A549 (cell line): ENCODE results near the gene UQCC3. TPM values are rescaled to one million over a fixed set of nuclear protein-coding genes. Genes with fewer than 3 reads are reported as not detected.

Experiments used
- ATAC-seq, 2 experiments: fragments of 200-7000 bp in 1 of 2; fragments of >200 bp in 1 of 2; cut with Nextera tagmentation in 1 of 2; cut with Tn5 transposase in 1 of 2; 3 replicates each; pipeline versions ENCODE4 v1.8.0 to v1.9.1; 2018 to 2020; ENCODE audit warnings: mild to moderate bottlenecking in 1 of 2, moderate library complexity in 1 of 2
- CTCF ChIA-PET: fragments of 300-600 bp; sonication (Branson Sonifier 250); formaldehyde crosslinking; extraction: SDS; loops from one replicate; lab custom pipeline; 2021; ENCODE audit warnings: antibody characterized with exemption, inconsistent platforms; lab: Yijun Ruan, JAX
- POLR2A ChIA-PET: fragments of 350-600 bp; formaldehyde crosslinking; extraction: SDS; loops from one replicate; lab custom pipeline; 2021; ENCODE audit warnings: antibody characterized with exemption, inconsistent platforms; lab: Yijun Ruan, JAX
- DNase-seq, 2 experiments: peaks; one replicate each; pipeline versions ENCODE4 v3.0.0 to v3.0.0-alpha.2; 2011 to 2016; ENCODE audit warnings: low read depth in 1 of 2, low spot score in 1 of 2
- FAIRE-seq: peaks from 2 replicates; lab custom pipeline; 2011; peaks lifted over from hg19 to GRCh38; lab: Jason Lieb, UNC
- H3K27ac ChIP-seq, 2 experiments: fragments of >200 bp; sonication (Bioruptor Twin); formaldehyde crosslinking; 3 replicates each; pipeline ENCODE4 v1.5.1; 2016 to 2017
- H3K4me1 ChIP-seq: fragments of >200 bp; sonication (Bioruptor Twin); formaldehyde crosslinking; 3 replicates; pipeline ENCODE4 v1.6.1; 2016
- H3K4me2 ChIP-seq: fragments of >200 bp; sonication (Bioruptor Twin); formaldehyde crosslinking; 3 replicates; pipeline ENCODE4 v1.6.1; 2016
- H3K4me3 ChIP-seq: fragments of >200 bp; sonication (Bioruptor Twin); formaldehyde crosslinking; 3 replicates; pipeline ENCODE4 v1.5.1; 2016
- H3K9me3 ChIP-seq: fragments of >200 bp; sonication (Bioruptor Twin); formaldehyde crosslinking; 3 replicates; pipeline ENCODE4 v1.6.1; 2016
- BHLHE40 ChIP-seq: IDR thresholded peaks from 2 replicates; pipeline ENCODE4 v1.6.1; 2012; ENCODE audit warnings: low read depth, low read length, inconsistent platforms
- CBX2 ChIP-seq: fragments of 200-600 bp; sonication (generic); IDR thresholded peaks from 2 replicates; pipeline ENCODE4 v1.6.1; 2016; ENCODE audit warnings: low read depth, mild to moderate bottlenecking, borderline replicate concordance
- CBX8 ChIP-seq: fragments of 200-600 bp; sonication (generic); IDR thresholded peaks from 2 replicates; pipeline ENCODE4 v1.6.1; 2016
- CEBPB ChIP-seq, 2 experiments: fragments of >200 bp in 1 of 2; sonication (Bioruptor Twin) in 1 of 2; formaldehyde crosslinking in 1 of 2; IDR thresholded peaks; 2 replicates each; pipeline ENCODE4 v1.6.1; 2012 to 2016
- CTCF ChIP-seq: fragments of >200 bp; sonication (Bioruptor Twin); formaldehyde crosslinking; IDR thresholded peaks from 3 replicates; pipeline ENCODE4 v1.5.1; 2016
- EHMT2 ChIP-seq: fragments of 200-600 bp; sonication (generic); IDR thresholded peaks from 2 replicates; pipeline ENCODE4 v1.6.1; 2016; ENCODE audit warnings: antibody characterized with exemption, low read depth, mild to moderate bottlenecking, moderate library complexity
- EP300 ChIP-seq, 2 experiments: fragments of >200 bp; sonication (Bioruptor Twin); formaldehyde crosslinking; IDR thresholded peaks; 2 replicates in 1 of 2; 3 replicates in 1 of 2; pipeline ENCODE4 v1.6.1; 2016 to 2017
- FOSB ChIP-seq: fragments of 250-450 bp; sonication (Bioruptor Pico); IDR thresholded peaks from 2 replicates; pipeline ENCODE4 v1.5.0; 2020; ENCODE audit warnings: mild to moderate bottlenecking, moderate library complexity
- FOSL2 ChIP-seq, 2 experiments: fragments of 450-650 bp in 1 of 2; fragments of >200 bp in 1 of 2; sonication (Bioruptor Twin) in 1 of 2; formaldehyde crosslinking; IDR thresholded peaks; 2 replicates each; pipeline versions ENCODE4 v1.5.0 to v1.6.1; 2016 to 2020; ENCODE audit warnings: mild to moderate bottlenecking in 1 of 2, moderate library complexity in 1 of 2
- HOXB13 ChIP-seq: fragments of 250-450 bp; sonication (Bioruptor Pico); IDR thresholded peaks from 2 replicates; pipeline ENCODE4 v1.5.0; 2020; ENCODE audit warnings: low read depth, mild to moderate bottlenecking, moderate library complexity
- JUN ChIP-seq, 2 experiments: fragments of >200 bp; sonication (Bioruptor Twin); formaldehyde crosslinking; IDR thresholded peaks; 2 replicates in 1 of 2; 3 replicates in 1 of 2; pipeline ENCODE4 v1.6.1; 2016 to 2017
- JUNB ChIP-seq: fragments of >200 bp; sonication (Bioruptor Twin); formaldehyde crosslinking; IDR thresholded peaks from 2 replicates; pipeline ENCODE4 v1.6.1; 2016
- MAFK ChIP-seq: fragments of 450-650 bp; IDR thresholded peaks from 2 replicates; pipeline ENCODE4 v1.6.1; 2014; ENCODE audit not compliant: partially characterized antibody
- MYC ChIP-seq: IDR thresholded peaks from 2 replicates; pipeline ENCODE4 v1.6.1; 2012; ENCODE audit warnings: mild to moderate bottlenecking, inconsistent platforms, low read length, improper control_type of control experiment, borderline replicate concordance
- NFE2L2 ChIP-seq: fragments of 150-350 bp; conservative IDR thresholded peaks from 2 replicates; pipeline ENCODE4 v1.6.1; 2014; ENCODE audit warnings: low read length
- RAD21 ChIP-seq, 2 experiments: fragments of >200 bp in 1 of 2; sonication (Bioruptor Twin) in 1 of 2; formaldehyde crosslinking in 1 of 2; IDR thresholded peaks in 1 of 2; conservative IDR thresholded peaks in 1 of 2; 2 replicates in 1 of 2; 3 replicates in 1 of 2; pipeline ENCODE4 v1.6.1; 2012 to 2018; ENCODE audit warnings: inconsistent platforms in 1 of 2
- RNF2 ChIP-seq: fragments of 200-600 bp; sonication (generic); IDR thresholded peaks from 2 replicates; pipeline ENCODE4 v1.6.1; 2016; ENCODE audit warnings: low read depth, mild to moderate bottlenecking, antibody characterized with exemption, moderate library complexity, borderline replicate concordance
- ZFP36 ChIP-seq: fragments of 450-650 bp; IDR thresholded peaks from 2 replicates; pipeline ENCODE4 v1.6.1; 2014; ENCODE audit warnings: borderline replicate concordance; ENCODE audit not compliant: partially characterized antibody
- ZSCAN20 ChIP-seq: fragments of 250-450 bp; sonication (Bioruptor Pico); IDR thresholded peaks from 2 replicates; pipeline ENCODE4 v1.8.0; 2022; ENCODE audit warnings: mild to moderate bottlenecking, moderate library complexity
- WGBS: methylation state at CpG from one replicate; pipeline ENCODE4 v1.1.6; 2017; ENCODE audit errors: missing lambda C conversion rate; 5-methylcytosine and 5-hydroxymethylcytosine counted together
- polyA plus RNA-seq, 4 experiments: library from polyadenylated mRNA; depleted of rRNA in 3 of 4; stranded (reverse); fragments of >200 nt; fragmentation: RNase III in 1 of 4; extraction: RNeasy Plus Mini Kit Qiagen cat#74134 plus additional on column Dnase treatment in 1 of 4; gene quantifications; 2 replicates in 3 of 4; 3 replicates in 1 of 4; pipeline ENCODE4 v1.2.3, GENCODE V29; 2011 to 2017

Gene UQCC3
- polyA plus RNA-seq, 2 of the 4 experiments (the other 2 are of a cell fraction): 20.2 to 27.8 TPM

DNA sequence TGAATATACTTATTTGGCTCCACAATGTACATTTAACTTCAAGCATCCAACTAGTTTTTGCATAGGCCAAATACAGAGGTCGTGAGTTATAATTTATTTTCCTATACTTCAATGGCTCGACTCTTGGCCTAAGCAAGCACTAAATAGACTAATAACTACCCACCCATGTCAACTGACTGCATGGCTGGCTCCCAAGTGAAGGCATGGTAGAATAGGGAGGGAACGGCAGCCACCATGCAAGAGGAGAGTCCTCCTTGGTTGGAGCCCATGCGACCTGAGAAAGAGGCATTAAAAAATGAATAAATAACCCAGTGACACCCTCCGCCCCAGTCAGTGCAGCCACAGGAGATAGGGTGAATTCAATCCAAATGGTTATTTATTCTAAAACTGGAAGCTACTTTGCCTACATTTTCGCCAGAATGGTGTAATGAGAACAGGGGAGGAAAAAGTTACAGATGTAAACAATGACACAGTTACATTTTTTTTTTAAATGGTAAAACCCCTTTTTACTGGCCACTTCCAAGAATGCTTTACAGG, 40.9 kb downstream of the UQCC3 start:
- no peak for FAIRE-seq
- Histone ChIP-seq H3K4me2 (peak overlapping the region; percentile 67), H3K27ac (peak overlapping the region; percentile 6 to 80; a peak in 3 of 6 replicates), H3K9me3 (no peaks in the 10 kb centered on the region), H3K4me1 (peaks cover 49% of the 10 kb centered on the region), H3K4me3 (no peak overlapping the region)
- ChIA-PET POLR2A (interaction anchor here (3.5 to 3.6 kb wide), 2 partner anchors 15 to 41 kb away, joined by 15 to 28 read pairs; partner anchors contain the start of genes HNRNPUL2, TTC9C and ZBTB3), CTCF (interaction anchor here (1.0 to 1.6 kb wide), 3 partner anchors 11 to 74 kb away, joined by 3 to 8 read pairs (median 3); partner anchors contain the start of gene HNRNPUL2)
- 90% methylated on average over 6 of the region's 6 CpGs for WGBS
- no peak for DNase-seq
- ATAC-seq: no peak
- TF ChIP-seq ZSCAN20 (CRISPR knock-in tag) (no peak), CEBPB (IDR thresholded peaks at IDR 0.05) (no peak), BHLHE40 (no peak), JUN (IDR thresholded peaks at IDR 0.05) (no peak), EP300 (IDR thresholded peaks at IDR 0.05) (no peak), FOSB (no peak), HOXB13 (CRISPR knock-in tag) (no peak), CBX8 (no peak), ZFP36 (no peak), JUNB (no peak), CTCF (no peak)

- Histone ChIP-seq H3K4me2 (peak overlapping the region; percentile 67), H3K9me3 (no peaks in the 10 kb centered on the region), H3K4me3 (no peak overlapping the region), H3K27ac (peak overlapping the region; percentile 56 to 80), H3K4me1 (peaks cover 49% of the 10 kb centered on the region)
- ChIA-PET CTCF (interaction anchor here (1.0 to 3.0 kb wide), 3 partner anchors 10 to 73 kb away, joined by 3 to 11 read pairs (median 8); no protein-coding TSS in a partner anchor), POLR2A (interaction anchor here (3.5 to 3.6 kb wide), 2 partner anchors 15 to 41 kb away, joined by 15 to 28 read pairs; partner anchors contain the start of genes HNRNPUL2, TTC9C and ZBTB3)
- FAIRE-seq (no peak), ATAC-seq (no peak), DNase-seq (no peak)
- TF ChIP-seq CBX2: no peak
- TF ChIP-seq RNF2: no peak
- TF ChIP-seq EHMT2: no peak
- TF ChIP-seq FOSB: no peak
- TF ChIP-seq RAD21 (conservative IDR thresholded peaks at IDR 0.05 in 1 of 2, IDR thresholded peaks at IDR 0.05 in 1 of 2): no peak
- no peak for TF ChIP-seq NFE2L2
- no peak for TF ChIP-seq MAFK
- WGBS: 61% methylated on average over 3 of the region's 3 CpGs
Observed at GRCh38 chr11:62712861-62713260, 41.4 kb downstream of the UQCC3 start.

- ATAC-seq: peak in 1 of 2 experiments; percentile 15; a peak in 1 of 6 replicates
- Histone ChIP-seq H3K27ac (peak overlapping the region; percentile 56 to 80), H3K4me1 (peaks cover 48% of the 10 kb centered on the region), H3K9me3 (no peaks in the 10 kb centered on the region), H3K4me3 (no peak overlapping the region)
- peak; percentile 52 to 58 for DNase-seq
- 17% methylated on average over 2 of the region's 2 CpGs for WGBS
- TF ChIP-seq MAFK: peak; percentile 24
- TF ChIP-seq MYC: no peak
- no peak for TF ChIP-seq FOSL2 (IDR thresholded peaks at IDR 0.05)
- TF ChIP-seq FOSL2 (CRISPR knock-in tag; IDR thresholded peaks at IDR 0.05): peak; percentile 11; the same call in 1 of the 2 replicates
- TF ChIP-seq, all 56 proteins: peak for 2
- peak overlapping the region; percentile 67 for H3K4me2 ChIP-seq
- ChIA-PET POLR2A (interaction anchor here (0.6 to 3.6 kb wide), 3 partner anchors 14 to 233 kb away, joined by 5 to 28 read pairs (median 15); partner anchors contain the start of genes HNRNPUL2, TTC9C and ZBTB3), CTCF (interaction anchor here (0.9 to 3.0 kb wide), 6 partner anchors 10 to 318 kb away, joined by 3 to 11 read pairs (median 4); no protein-coding TSS in a partner anchor)
- no peak for FAIRE-seq
Observed at GRCh38 chr11:62713343-62713742, 41.9 kb downstream of the UQCC3 start.
